ENCODE results near the gene LPP. TPM values are rescaled to one million over a fixed set of nuclear protein-coding genes. Genes with fewer than 3 reads are reported as not detected.

The LPP gene
- total and polyA plus RNA-seq, 9 of the 15 experiments (the other 6 are each of a cell fraction or from before 2014, with no cell fraction given): 0.07 to 0.18 TPM; not detected in 7

GRCh38 chr3:188458756-188459155 lies 304.8 kb downstream of the LPP start (continued):
- no peak for TF ChIP-seq PRDM10 (IDR thresholded peaks at IDR 0.05; ENCODE audit: partially characterized antibody)
- TF ChIP-seq ZNF583 (CRISPR knock-in tag; IDR thresholded peaks at IDR 0.05): no peak
- no peak for TF ChIP-seq TCFL5 (CRISPR knock-in tag; conservative IDR thresholded peaks at IDR 0.05)
- no peak for TF ChIP-seq ZNF639 (CRISPR knock-in tag; conservative IDR thresholded peaks at IDR 0.05 in 1 of 2, IDR thresholded peaks at IDR 0.05 in 1 of 2)
- TF ChIP-seq CREB5 (CRISPR knock-in tag; IDR thresholded peaks at IDR 0.05): no peak
- TF ChIP-seq PTBP1 (IDR thresholded peaks at IDR 0.05; ENCODE audit: low read depth, low read length): no peak
- TF ChIP-seq HDAC3 (IDR thresholded peaks at IDR 0.05; ENCODE audit: borderline replicate concordance, partially characterized antibody): no peak
- no peak for TF ChIP-seq NUFIP1 (IDR thresholded peaks at IDR 0.05; ENCODE audit: partially characterized antibody)

All from K562 (cell line).